HG03469 (cell line): ENCODE data around the gene WWC2.
"Not testable (repeated sequence)": the region's sequence is repeated elsewhere in the genome, so short reads cannot be mapped to it uniquely, and the experiment has no call there.

Experiments
- ATAC-seq: cut with Tn5 transposase; IDR thresholded peaks from one replicate; pipeline ENCODE4 v1.9.1; 2021; ENCODE audit warnings: mild to moderate bottlenecking, moderate library complexity, moderate number of reproducible peaks; ENCODE audit not compliant: unreplicated experiment

Gene WWC2

DNA sequence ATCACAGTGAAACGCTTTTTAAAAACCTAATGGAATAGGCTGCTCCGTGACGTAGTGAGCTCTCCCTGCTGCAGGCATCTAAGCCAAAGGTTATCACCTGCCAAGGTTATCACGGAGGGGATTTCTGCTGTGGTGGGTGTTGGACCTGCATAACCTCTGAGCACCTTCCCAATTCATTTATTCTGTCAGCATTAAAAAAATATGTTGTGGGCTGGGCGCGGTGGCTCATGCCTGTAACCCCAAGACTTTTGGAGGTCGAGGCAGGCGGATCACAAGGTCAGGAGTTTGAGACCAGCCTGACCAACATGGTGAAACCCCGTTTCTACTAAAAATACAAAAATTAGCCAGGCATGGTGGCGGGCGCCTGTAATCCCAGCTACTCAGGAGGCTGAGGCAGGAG, 225.0 kb downstream of the WWC2 start:
- ATAC-seq, result not testable (repeated sequence)

DNA sequence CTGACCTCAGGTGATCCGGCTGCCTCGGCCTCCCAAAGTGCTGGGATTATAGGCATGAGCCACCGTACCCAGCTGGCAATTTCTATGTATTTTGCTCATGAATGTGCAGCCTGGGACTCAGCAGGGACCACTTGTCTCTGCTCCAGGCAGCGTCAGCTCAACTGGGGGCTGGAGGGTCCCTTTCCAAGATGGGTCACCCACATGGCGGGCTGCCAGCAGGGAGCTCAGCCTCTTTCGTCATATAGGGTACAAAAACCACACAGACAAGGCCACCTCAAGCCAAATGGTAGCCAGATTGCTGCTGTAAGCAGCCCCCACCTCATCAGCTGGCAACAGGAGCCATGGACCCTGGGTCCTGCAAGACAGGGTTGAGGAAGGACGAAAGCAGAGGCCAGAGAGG, 225.6 kb downstream of the WWC2 start:
- ATAC-seq, result no peak

DNA sequence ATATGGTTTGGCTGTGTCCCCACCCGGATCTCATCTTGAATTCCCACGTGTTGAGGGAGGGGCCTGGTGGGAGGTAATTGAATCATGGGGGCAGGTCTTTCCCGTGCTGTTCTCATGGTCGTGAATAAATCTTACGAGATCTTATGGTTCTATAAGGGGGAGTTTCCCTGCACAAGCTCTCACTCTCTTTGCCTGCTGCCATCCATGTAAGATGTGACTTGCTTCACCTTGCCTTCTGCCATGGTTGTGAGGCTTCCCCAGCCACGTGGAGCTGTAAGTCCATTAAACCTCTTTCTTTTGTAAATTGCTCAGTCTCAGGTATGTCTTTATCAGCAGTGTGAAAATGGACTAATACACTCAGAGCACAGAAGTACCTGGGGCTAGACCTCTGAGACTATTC, 227.3 kb downstream of the WWC2 start:
- ATAC-seq, result not testable (repeated sequence)

GRCh38 chr4:183326853-183327252, 227.8 kb downstream of the WWC2 start:
- no peak for ATAC-seq

DNA sequence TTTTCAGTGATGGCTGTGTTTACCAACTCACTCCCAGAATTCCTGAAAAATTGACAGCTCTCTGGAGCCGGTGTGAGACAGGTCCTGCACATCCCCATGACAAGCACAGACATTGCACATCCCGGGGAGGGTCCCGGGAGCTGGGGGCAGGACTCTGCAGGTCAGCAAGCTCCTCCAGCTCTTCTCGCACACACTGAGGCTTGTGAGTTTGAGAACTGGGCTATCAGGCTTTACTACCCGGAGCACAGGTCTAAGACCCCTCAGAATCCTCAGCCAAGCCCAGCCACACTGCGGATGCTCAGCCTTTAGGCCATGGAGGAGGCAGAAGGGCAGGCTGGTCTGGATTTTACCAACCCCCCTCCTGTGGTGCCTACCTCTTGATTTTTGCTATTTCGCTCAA, 228.8 kb downstream of the WWC2 start:
- no peak for ATAC-seq

GRCh38 chr4:183328832-183329231, 229.8 kb downstream of the WWC2 start:
- no peak for ATAC-seq

- ATAC-seq, result no peak
Measured at GRCh38 chr4:183329244-183329643, 230.2 kb downstream of the WWC2 start.

- no peak for ATAC-seq
Measured at GRCh38 chr4:183329954-183330742, 231.1 kb downstream of the WWC2 start.

DNA sequence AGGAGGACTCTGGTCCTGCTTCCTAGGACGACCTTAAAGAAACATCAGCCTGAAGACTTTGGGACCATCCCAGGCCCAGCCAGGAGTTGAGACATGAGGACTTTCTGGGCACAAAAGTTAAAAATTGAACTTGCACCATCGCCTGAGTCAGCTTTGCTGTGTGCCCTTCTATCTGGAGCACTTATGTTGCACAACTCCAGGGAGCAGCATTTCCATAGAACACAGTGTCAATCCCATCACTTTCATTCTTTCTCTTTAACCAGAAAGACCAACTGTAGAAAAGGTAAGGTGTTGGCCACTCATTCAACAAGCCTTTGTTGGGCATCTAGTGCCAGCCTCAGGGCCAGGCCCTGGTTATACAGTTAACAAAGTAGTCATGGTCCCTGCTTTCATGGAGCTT, 231.8 kb downstream of the WWC2 start:
- no peak for ATAC-seq

- ATAC-seq, result no peak
Measured at GRCh38 chr4:183332447-183332846, 233.4 kb downstream of the WWC2 start.

GRCh38 chr4:183333202-183333601, 234.1 kb downstream of the WWC2 start:
- ATAC-seq, result no peak

DNA sequence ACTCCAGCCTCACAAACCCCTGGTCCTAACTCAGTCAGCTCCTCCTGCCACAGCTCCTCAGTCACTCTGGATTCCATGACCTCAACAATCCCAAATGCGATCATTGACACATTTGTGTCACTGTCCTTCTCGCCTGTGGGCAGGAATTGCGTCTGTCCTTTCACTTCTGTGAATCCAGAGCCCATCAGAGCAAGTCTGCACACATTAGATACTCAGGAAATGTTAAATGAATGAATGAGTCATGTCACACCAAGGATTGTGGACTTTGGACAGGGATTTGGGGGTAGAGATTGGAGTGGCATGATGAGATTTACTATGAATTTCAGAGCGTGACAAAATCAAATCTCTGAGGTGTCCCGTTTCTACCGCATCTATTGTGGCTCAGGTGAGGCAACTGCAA, 234.9 kb downstream of the WWC2 start:
- ATAC-seq, result no peak

DNA sequence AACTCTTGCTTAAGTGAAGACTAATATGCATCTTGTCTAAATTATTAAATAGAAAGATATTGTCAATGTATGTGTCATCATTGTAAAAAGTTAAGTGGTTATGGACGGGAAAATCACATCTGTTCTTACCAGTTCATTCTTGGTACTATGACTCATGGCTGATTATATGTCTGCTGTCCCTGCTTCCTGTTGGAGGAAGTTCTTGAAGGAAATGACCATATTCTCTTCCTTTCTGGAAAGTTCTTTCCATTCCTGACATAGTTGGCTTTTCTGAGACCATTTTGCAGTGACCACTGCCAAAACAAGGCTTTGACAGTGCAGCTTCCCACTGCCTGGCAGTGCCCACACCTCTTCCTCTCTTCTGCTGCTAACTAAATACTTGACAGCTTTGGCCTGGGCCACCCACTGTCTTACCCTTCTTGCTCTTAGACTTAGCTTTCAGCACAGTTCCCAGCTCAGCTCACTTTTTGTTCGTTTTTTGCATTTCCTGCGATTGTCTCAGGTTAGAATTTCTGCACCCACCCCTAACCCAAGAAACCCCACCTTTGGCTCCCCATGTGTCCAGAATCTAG, 236.4 kb downstream of the WWC2 start:
- no peak for ATAC-seq

DNA sequence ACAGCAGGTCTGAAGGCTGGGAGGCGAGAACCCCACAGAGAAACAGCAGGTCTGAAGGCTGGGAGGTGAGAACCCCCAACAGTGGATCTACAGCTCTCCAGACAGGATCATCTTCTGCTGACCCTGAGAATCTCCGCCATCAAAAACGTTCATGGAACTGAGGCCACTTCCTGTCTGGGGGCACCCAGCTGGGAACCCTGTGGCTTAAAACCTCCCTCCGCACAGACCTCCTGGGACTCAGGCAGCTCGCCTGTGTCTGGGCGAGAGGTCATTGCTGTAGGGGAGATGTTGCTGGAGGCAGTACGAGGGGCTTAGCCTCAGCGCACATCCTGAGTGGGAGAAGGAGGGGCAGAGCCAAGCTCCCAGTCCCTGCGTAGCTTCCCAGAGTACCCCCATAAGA, 238.3 kb downstream of the WWC2 start:
- ATAC-seq, result no peak

DNA sequence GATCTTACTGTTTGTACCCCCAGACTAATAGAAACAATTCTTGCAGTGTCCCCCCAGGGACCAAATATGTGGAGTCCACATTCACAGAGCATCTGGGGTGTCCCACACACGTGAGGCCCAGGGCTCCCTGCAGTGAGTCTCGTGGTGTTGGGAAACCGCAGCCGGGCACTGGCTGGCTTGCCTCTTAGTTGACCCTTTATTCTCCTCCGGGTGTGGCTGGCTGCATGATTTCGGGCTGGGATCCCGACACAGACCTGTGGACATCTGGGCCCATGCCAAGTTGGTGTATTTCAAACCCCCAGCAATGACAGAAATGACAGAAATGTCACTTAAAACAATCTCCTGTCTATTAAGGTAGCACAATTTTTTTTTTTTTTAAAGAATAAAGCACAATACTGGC, 238.8 kb downstream of the WWC2 start:
- ATAC-seq, result no peak

- no peak for ATAC-seq
Measured at GRCh38 chr4:183342541-183343533, 243.8 kb downstream of the WWC2 start.

- ATAC-seq, result no peak
Measured at GRCh38 chr4:183343730-183344129, 244.7 kb downstream of the WWC2 start.

GRCh38 chr4:183344523-183345255, 245.6 kb downstream of the WWC2 start:
- no peak for ATAC-seq

DNA sequence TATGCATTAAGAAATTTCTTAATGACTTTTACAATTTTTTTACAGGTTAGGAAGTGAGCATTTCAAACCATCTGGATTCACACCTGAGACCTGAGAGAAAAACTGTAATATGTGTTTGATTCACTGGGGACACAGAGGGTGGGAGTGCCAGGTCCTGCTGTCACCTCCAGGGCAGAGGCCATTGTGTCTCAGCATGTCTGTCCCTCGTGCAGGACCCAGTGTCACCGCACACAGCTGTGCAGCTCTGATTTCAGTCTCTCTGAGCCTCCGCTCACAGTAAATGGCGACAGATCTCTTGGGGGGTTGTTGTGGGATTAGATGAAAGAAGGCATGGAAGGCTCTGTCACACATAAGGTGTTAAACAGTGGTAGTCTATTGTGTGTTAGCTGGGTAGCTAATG, 246.2 kb downstream of the WWC2 start:
- ATAC-seq, result no peak

DNA sequence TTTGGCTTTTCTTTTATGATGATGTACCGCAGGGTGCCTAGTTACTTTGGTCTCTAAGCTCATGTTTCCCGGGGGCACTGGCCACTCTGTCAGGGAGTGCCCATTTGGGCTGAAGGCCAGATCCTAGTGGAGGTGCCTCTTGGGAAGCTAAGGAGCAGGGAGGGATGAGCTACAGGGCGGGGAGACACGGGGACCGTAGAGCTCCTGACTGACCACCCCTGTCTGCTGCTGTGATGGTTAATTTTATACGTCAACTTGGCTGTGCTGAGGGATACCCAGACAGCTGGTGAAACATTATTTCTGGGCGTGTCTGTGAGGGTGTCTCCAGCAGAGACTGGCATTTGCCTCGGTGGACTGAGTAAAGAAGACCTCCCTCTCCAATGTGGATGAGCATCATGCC, 248.1 kb downstream of the WWC2 start:
- ATAC-seq, result no peak

GRCh38 chr4:183347566-183347965, 248.5 kb downstream of the WWC2 start:
- no peak for ATAC-seq
